ENCODE measurements around the gene PDSS2. TPM values are rescaled to one million over a fixed set of nuclear protein-coding genes. Genes with fewer than 3 reads are reported as not detected.
"Not testable (repeated sequence)": the region's sequence is repeated elsewhere in the genome, so short reads cannot be mapped to it uniquely, and the experiment has no call there.

Gene PDSS2
- total RNA-seq, 1 donor from 2014 or later = 16.2 TPM

GRCh38 chr6:107489636-107490565 lies 30.5 kb upstream of the PDSS2 start, which contains the start of gene SOBP:
Gene SOBP, plus strand, starts transcription at chr6:107490117. Its CDS starts 500 bp downstream, at chr6:107490617.
- H3K4me3 ChIP-seq = peak within 1 kb of the TSS; percentile 78
- no peaks in the 10 kb centered on the region for H3K36me3 ChIP-seq
- DNase-seq (peak; percentile 77), ATAC-seq (peak; percentile 68)
- H3K27ac ChIP-seq = peak within 1 kb of the TSS; percentile 36
- peaks cover 28% of the 10 kb centered on the region for H3K4me1 ChIP-seq
- H3K9me3 ChIP-seq = no peaks in the 10 kb centered on the region
- peaks cover 11% of the 10 kb centered on the region for H3K27me3 ChIP-seq
- intact Hi-C loops (cut with DNase I) = no loop called here
- no peak for TF ChIP-seq CTCF (IDR thresholded peaks at IDR 0.05)

GRCh38 chr6:107488875-107489635 lies 29.7 kb upstream of the PDSS2 start:
- no peaks in the 10 kb centered on the region for H3K9me3 ChIP-seq
- H3K4me3 ChIP-seq = peak overlapping the region; percentile 78
- H3K27me3 ChIP-seq = peaks cover 11% of the 10 kb centered on the region
- peak; percentile 48 for ATAC-seq
- no peaks in the 10 kb centered on the region for H3K36me3 ChIP-seq
- peak overlapping the region; percentile 36 for H3K27ac ChIP-seq
- intact Hi-C loops (cut with DNase I) = no loop called here
- peaks cover 25% of the 10 kb centered on the region for H3K4me1 ChIP-seq
- peak; percentile 69 for DNase-seq
- no peak for TF ChIP-seq CTCF (IDR thresholded peaks at IDR 0.05)

- H3K27ac ChIP-seq = no peak overlapping the region
- TF ChIP-seq CTCF (IDR thresholded peaks at IDR 0.05) = no peak
- H3K4me1 ChIP-seq = peaks cover 18% of the 10 kb centered on the region
- no peaks in the 10 kb centered on the region for H3K9me3 ChIP-seq
- no peak for DNase-seq
- intact Hi-C loops (cut with DNase I) = no loop called here
- no peaks in the 10 kb centered on the region for H3K36me3 ChIP-seq
- ATAC-seq = no peak
- peak overlapping the region; percentile 78 for H3K4me3 ChIP-seq
- H3K27me3 ChIP-seq = peaks cover 11% of the 10 kb centered on the region
These were observed 29.0 kb upstream of the PDSS2 start for GRCh38 chr6:107488174-107488874.

GRCh38 chr6:107485157-107485556 lies 25.8 kb upstream of the PDSS2 start:
- no peak overlapping the region for H3K4me3 ChIP-seq
- H3K27ac ChIP-seq = no peak overlapping the region
- H3K36me3 ChIP-seq = no peaks in the 10 kb centered on the region
- H3K9me3 ChIP-seq = no peaks in the 10 kb centered on the region
- TF ChIP-seq CTCF (IDR thresholded peaks at IDR 0.05) = no peak
- intact Hi-C loops (cut with DNase I) = no loop called here
- peaks cover 11% of the 10 kb centered on the region for H3K27me3 ChIP-seq
- peaks cover 10% of the 10 kb centered on the region for H3K4me1 ChIP-seq
- DNase-seq = no peak
- ATAC-seq = no peak

GRCh38 chr6:107479089-107479690 lies 19.8 kb upstream of the PDSS2 start:
- Histone ChIP-seq H3K9me3 (no peaks in the 10 kb centered on the region), H3K27ac (no peak overlapping the region), H3K4me1 (no peaks in the 10 kb centered on the region), H3K4me3 (no peak overlapping the region), H3K36me3 (no peaks in the 10 kb centered on the region), H3K27me3 (no peaks in the 10 kb centered on the region)
- DNase-seq (no peak), ATAC-seq (no peak)
- TF ChIP-seq CTCF (IDR thresholded peaks at IDR 0.05) = no peak
- intact Hi-C loops (cut with DNase I) = no loop called here

GRCh38 chr6:107475826-107476225 lies 16.5 kb upstream of the PDSS2 start:
- DNase-seq; H3K4me1 ChIP-seq; intact Hi-C loops (cut with DNase I); H3K27ac ChIP-seq; H3K4me3 ChIP-seq; H3K27me3 ChIP-seq; H3K9me3 ChIP-seq; H3K36me3 ChIP-seq: not testable (repeated sequence)
- ATAC-seq = peak; percentile 72

GRCh38 chr6:107475360-107475759 lies 16.0 kb upstream of the PDSS2 start:
- H3K9me3 ChIP-seq; intact Hi-C loops (cut with DNase I); ATAC-seq; H3K27ac ChIP-seq; DNase-seq; H3K4me1 ChIP-seq; H3K4me3 ChIP-seq; H3K27me3 ChIP-seq; H3K36me3 ChIP-seq: not testable (repeated sequence)
